Fibroblast of lung (primary cell): ENCODE data around the gene USF1. TPM values are rescaled to one million over a fixed set of nuclear protein-coding genes. Genes with fewer than 3 reads are reported as not detected.
"Not testable (repeated sequence)": the region's sequence is repeated elsewhere in the genome, so short reads cannot be mapped to it uniquely, and the experiment has no call there.

ENCODE experiments used
- DNase-seq, 2 donors: peaks; one replicate each; pipeline versions ENCODE4 v3.0.0 to v3.0.0-alpha.2; 2010; ENCODE audit warnings: low read depth in 2 of 2
- H2AFZ ChIP-seq: 2 replicates; pipeline ENCODE4 v1.5.1; 2012; ENCODE audit warnings: low read length, control low read depth, inconsistent platforms
- H3K27ac ChIP-seq: 2 replicates; pipeline ENCODE4 v1.5.1; 2011; ENCODE audit warnings: low read length, control low read depth; ENCODE audit not compliant: insufficient read depth
- H3K27me3 ChIP-seq: 2 replicates; pipeline ENCODE4 v1.5.1; 2011; ENCODE audit warnings: mild to moderate bottlenecking, low read length; ENCODE audit not compliant: control insufficient read depth, insufficient read depth
- H3K36me3 ChIP-seq: 2 replicates; pipeline ENCODE4 v1.5.1; 2011; ENCODE audit warnings: low read length; ENCODE audit not compliant: control insufficient read depth, insufficient read depth
- H3K4me1 ChIP-seq: 2 replicates; pipeline ENCODE4 v1.5.1; 2011; ENCODE audit warnings: low read length; ENCODE audit not compliant: control insufficient read depth, insufficient read depth; ENCODE audit errors: extremely low read depth
- H3K4me2 ChIP-seq: 2 replicates; pipeline ENCODE4 v1.5.1; 2011; ENCODE audit warnings: low read length, control low read depth; ENCODE audit not compliant: insufficient read depth; ENCODE audit errors: extremely low read depth
- H3K4me3 ChIP-seq, 4 experiments: fragments of 200-600 bp in 1 of 4; sonication (generic) in 1 of 4; replicated peaks in 1 of 4; 2 replicates each; pipeline ENCODE4 v1.5.1; 2011 to 2016; ENCODE audit warnings: low read length in 4 of 4, low read depth in 3 of 4, mild to moderate bottlenecking in 3 of 4, control low read depth in 2 of 4, inconsistent platforms in 1 of 4, mixed read lengths in 1 of 4; ENCODE audit not compliant: insufficient read depth in 1 of 4; ENCODE audit errors: control extremely low read depth in 1 of 4
- H3K79me2 ChIP-seq: 2 replicates; pipeline ENCODE4 v1.5.1; 2012; ENCODE audit warnings: mild to moderate bottlenecking, low read length, inconsistent platforms; ENCODE audit not compliant: control insufficient read depth, insufficient read depth
- H3K9ac ChIP-seq: 2 replicates; pipeline ENCODE4 v1.5.1; 2011; ENCODE audit warnings: mild to moderate bottlenecking, low read length, control low read depth; ENCODE audit not compliant: insufficient read depth
- H3K9me3 ChIP-seq: 2 replicates; pipeline ENCODE4 v1.5.1; 2012; ENCODE audit warnings: low read depth, low read length; ENCODE audit not compliant: control insufficient read depth, insufficient read depth
- H4K20me1 ChIP-seq: 2 replicates; pipeline ENCODE4 v1.5.1; 2011; ENCODE audit warnings: low read length; ENCODE audit not compliant: control insufficient read depth, insufficient read depth; ENCODE audit errors: extremely low read depth
- CTCF ChIP-seq, 2 donors: IDR thresholded peaks in 1 of 2; conservative IDR thresholded peaks in 1 of 2; 1 replicate in 1 of 2; 2 replicates in 1 of 2; pipeline ENCODE4 v1.5.1; 2011 to 2012; ENCODE audit warnings: low read length in 2 of 2, control low read depth in 1 of 2, inconsistent platforms in 1 of 2, low read depth in 1 of 2, mild to moderate bottlenecking in 1 of 2
- EZH2 ChIP-seq: IDR thresholded peaks from 2 replicates; pipeline ENCODE4 v1.5.1; 2012; ENCODE audit warnings: low read length, control low read depth, mild to moderate bottlenecking; ENCODE audit errors: missing control alignments
- polyA plus RNA-seq, 2 donors: library from polyadenylated mRNA; depleted of rRNA in 1 of 2; stranded (reverse) in 1 of 2; unstranded in 1 of 2; fragments of >200 nt; gene quantifications; 2 replicates each; pipeline ENCODE4 v1.2.1, GENCODE V29; 2011 to 2012; ENCODE audit warnings: missing spikeins in 1 of 2
- total RNA-seq: library from RNA; depleted of rRNA; stranded (reverse); fragments of >200 nt; gene quantifications from 2 replicates; pipeline ENCODE4 v1.2.1, GENCODE V29; 2014

Gene USF1
- total and polyA plus RNA-seq, 2 donors (not counting 1 experiment from before 2014, with no cell fraction given): 23.9 to 80.1 TPM

- TF ChIP-seq CTCF (conservative IDR thresholded peaks at IDR 0.05 in 1 of 2, IDR thresholded peaks at IDR 0.05 in 1 of 2; ENCODE audit: low read depth in 1 of 2, low read length in 2 of 2) (peak; percentile 43 to 47), EZH2 (no peak)
- no peak overlapping the region for H3K27ac ChIP-seq
- H3K27me3 ChIP-seq: no peaks in the 10 kb centered on the region
- no peaks in the 10 kb centered on the region for H3K4me1 ChIP-seq
- no peaks in the 10 kb centered on the region for H4K20me1 ChIP-seq
- no peaks in the 10 kb centered on the region for H3K9me3 ChIP-seq
- H2AFZ ChIP-seq: no peak overlapping the region
- peak; percentile 59 to 82 for DNase-seq
- no peak overlapping the region for H3K4me3 ChIP-seq
- no peaks in the 10 kb centered on the region for H3K79me2 ChIP-seq
- no peak overlapping the region for H3K9ac ChIP-seq
- no peaks in the 10 kb centered on the region for H3K36me3 ChIP-seq
- no peak overlapping the region for H3K4me2 ChIP-seq
Measured at GRCh38 chr1:160993544-160994193, 52.1 kb downstream of the USF1 start.

GRCh38 chr1:160992036-160992435, 53.7 kb downstream of the USF1 start:
- not testable (repeated sequence) for H3K27ac ChIP-seq, DNase-seq, H3K4me3 ChIP-seq, H3K4me2 ChIP-seq, H4K20me1 ChIP-seq, H2AFZ ChIP-seq, H3K36me3 ChIP-seq, H3K79me2 ChIP-seq, H3K9ac ChIP-seq, H3K27me3 ChIP-seq, H3K9me3 ChIP-seq, H3K4me1 ChIP-seq

Other genes with a start within 250 kb of the USF1 start
- not detected in 2 replicates for gene LY9, start 249.8 kb downstream of the USF1 start, total RNA-seq
- not detected in 2 replicates for gene LY9, start 249.8 kb downstream of the USF1 start, polyA plus RNA-seq
- gene CD244, start 183.1 kb downstream of the USF1 start, total RNA-seq: not detected in 2 replicates
- not detected in 2 replicates for gene CD244, start 183.1 kb downstream of the USF1 start, polyA plus RNA-seq
- under 0.01 TPM in 1 of 2 replicates, not detected in the other for gene ITLN1, start 160.8 kb downstream of the USF1 start, total RNA-seq
- not detected in 2 replicates for gene ITLN1, start 160.8 kb downstream of the USF1 start, polyA plus RNA-seq
- gene ITLN2, start 91.2 kb downstream of the USF1 start, total RNA-seq: not detected in 2 replicates
- not detected in 2 replicates for gene ITLN2, start 91.2 kb downstream of the USF1 start, polyA plus RNA-seq
- gene F11R, start 24.8 kb downstream of the USF1 start, total RNA-seq: 0.66 and 2.1 TPM in 2 replicates
- 0.50 and 1.5 TPM in 2 replicates for gene F11R, start 24.8 kb downstream of the USF1 start, polyA plus RNA-seq
- 0.66 and 0.77 TPM in 2 replicates for gene TSTD1, start 7.0 kb downstream of the USF1 start, total RNA-seq
- 0.24 and 7.5 TPM in 2 replicates for gene TSTD1, start 7.0 kb downstream of the USF1 start, polyA plus RNA-seq
- gene ARHGAP30, start 23.9 kb upstream of the USF1 start, total RNA-seq: not detected in 2 replicates
- 0.01 TPM in 1 of 2 replicates, not detected in the other for gene ARHGAP30, start 23.9 kb upstream of the USF1 start, polyA plus RNA-seq
- under 0.01 and 0.33 TPM in 2 replicates for gene NECTIN4, start 43.6 kb upstream of the USF1 start, total RNA-seq
- gene NECTIN4, start 43.6 kb upstream of the USF1 start, polyA plus RNA-seq: 0.07 and 0.16 TPM in 2 replicates
- 0.77 and 3.0 TPM in 2 replicates for gene KLHDC9, start 52.4 kb upstream of the USF1 start, total RNA-seq
- gene KLHDC9, start 52.4 kb upstream of the USF1 start, polyA plus RNA-seq: 0.95 and 1.5 TPM in 2 replicates
- gene PFDN2, start 72.1 kb upstream of the USF1 start, total RNA-seq: 39.6 and 45.5 TPM in 2 replicates
- gene PFDN2, start 72.1 kb upstream of the USF1 start, polyA plus RNA-seq: 145 and 188 TPM in 2 replicates
- 24.7 and 30.6 TPM in 2 replicates for gene NIT1, start 72.1 kb upstream of the USF1 start, total RNA-seq
- gene NIT1, start 72.1 kb upstream of the USF1 start, polyA plus RNA-seq: 42.6 and 83.1 TPM in 2 replicates
- 15.4 and 21.6 TPM in 2 replicates for gene DEDD, start 86.7 kb upstream of the USF1 start, total RNA-seq
- gene DEDD, start 86.7 kb upstream of the USF1 start, polyA plus RNA-seq: 40.0 and 40.3 TPM in 2 replicates
- gene UFC1, start 108.0 kb upstream of the USF1 start, total RNA-seq: 87.0 and 95.8 TPM in 2 replicates
- gene UFC1, start 108.0 kb upstream of the USF1 start, polyA plus RNA-seq: 154 and 168 TPM in 2 replicates
- gene USP21, start 113.5 kb upstream of the USF1 start, total RNA-seq: 7.7 and 10.2 TPM in 2 replicates
- gene USP21, start 113.5 kb upstream of the USF1 start, polyA plus RNA-seq: 11.7 and 13.6 TPM in 2 replicates
- gene PPOX, start 120.4 kb upstream of the USF1 start, total RNA-seq: 9.2 and 12.2 TPM in 2 replicates
- 5.6 and 6.0 TPM in 2 replicates for gene PPOX, start 120.4 kb upstream of the USF1 start, polyA plus RNA-seq
- 13.4 and 18.7 TPM in 2 replicates for gene B4GALT3, start 131.5 kb upstream of the USF1 start, total RNA-seq
- 17.8 and 19.2 TPM in 2 replicates for gene B4GALT3, start 131.5 kb upstream of the USF1 start, polyA plus RNA-seq
- gene ADAMTS4, start 153.1 kb upstream of the USF1 start, total RNA-seq: 0.51 and 1.3 TPM in 2 replicates
- gene ADAMTS4, start 153.1 kb upstream of the USF1 start, polyA plus RNA-seq: 0.75 and 1.0 TPM in 2 replicates
- 142 and 194 TPM in 2 replicates for gene NDUFS2, start 156.4 kb upstream of the USF1 start, total RNA-seq
- gene NDUFS2, start 156.4 kb upstream of the USF1 start, polyA plus RNA-seq: 135 and 141 TPM in 2 replicates
- gene FCER1G, start 169.3 kb upstream of the USF1 start, total RNA-seq: not detected in 2 replicates
- 0.21 and 0.85 TPM in 2 replicates for gene FCER1G, start 169.3 kb upstream of the USF1 start, polyA plus RNA-seq
- gene APOA2, start 177.7 kb upstream of the USF1 start, total RNA-seq: not detected in 2 replicates
- not detected in 2 replicates for gene APOA2, start 177.7 kb upstream of the USF1 start, polyA plus RNA-seq
- gene TOMM40L, start 180.1 kb upstream of the USF1 start, total RNA-seq: 9.2 and 11.7 TPM in 2 replicates
- gene TOMM40L, start 180.1 kb upstream of the USF1 start, polyA plus RNA-seq: 11.1 and 12.0 TPM in 2 replicates
- gene NR1I3, start 192.2 kb upstream of the USF1 start, total RNA-seq: not detected in 2 replicates
- not detected in 2 replicates for gene NR1I3, start 192.2 kb upstream of the USF1 start, polyA plus RNA-seq
- not detected in 2 replicates for gene PCP4L1, start 212.8 kb upstream of the USF1 start, total RNA-seq
- not detected in 2 replicates for gene PCP4L1, start 212.8 kb upstream of the USF1 start, polyA plus RNA-seq